Measurements from ENCODE around the gene CCNI. TPM values are rescaled to one million over a fixed set of nuclear protein-coding genes. Genes with fewer than 3 reads are reported as not detected.

CCNI gene
- polyA plus RNA-seq, 2 donors = 70.0 to 112 TPM

GRCh38 chr4:76998251-76998901 is 77.4 kb downstream of the CCNI start:
- H3K36me3 ChIP-seq (ENCODE audit: control insufficient read depth in 2 of 2, insufficient read depth in 2 of 2, low read length in 1 of 2) = peaks cover 0 to 6% of the 10 kb centered on the region in 2 donors
- no peak overlapping the region for H3K27ac ChIP-seq (ENCODE audit: low read depth in 2 of 2, low read length in 1 of 2)
- no peak overlapping the region for H3K4me3 ChIP-seq (ENCODE audit: low read depth in 1 of 2, low read length in 2 of 2)
- WGBS, 2 donors = 77 to 82% methylated on average over 8 of the region's 8 CpGs
- H3K4me1 ChIP-seq (ENCODE audit: control insufficient read depth in 2 of 2, insufficient read depth in 2 of 2, low read length in 1 of 2) = no peaks in the 10 kb centered on the region
- no peaks in the 10 kb centered on the region for H3K9me3 ChIP-seq (ENCODE audit: control insufficient read depth in 2 of 2, insufficient read depth in 1 of 2, low read depth in 1 of 2, low read length in 1 of 2)
- no peaks in the 10 kb centered on the region for H3K27me3 ChIP-seq (ENCODE audit: control insufficient read depth in 1 of 2, insufficient read depth in 2 of 2, low read length in 2 of 2)

DNA sequence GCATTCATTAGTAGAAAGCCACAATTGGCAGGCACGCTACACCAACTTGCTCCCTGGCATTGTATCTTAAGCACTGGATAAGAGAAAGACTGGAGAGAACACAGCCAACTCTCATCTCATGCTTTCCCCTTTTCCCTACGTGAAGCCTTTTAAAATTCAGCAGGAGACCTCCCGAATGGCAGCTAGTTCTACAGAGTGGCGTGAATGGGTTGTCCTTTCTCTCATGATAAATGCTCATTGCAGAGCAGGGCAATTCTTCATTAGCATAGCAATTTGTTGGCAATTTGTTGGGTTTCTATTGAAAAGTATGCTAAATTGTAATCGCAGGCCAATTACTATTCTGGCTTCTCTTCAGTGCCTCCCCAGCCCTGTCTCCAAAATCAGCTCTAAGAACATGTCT is 78.3 kb downstream of the CCNI start:
- Histone ChIP-seq H3K4me1 (ENCODE audit: control insufficient read depth in 2 of 2, insufficient read depth in 2 of 2, low read length in 1 of 2) (no peaks in the 10 kb centered on the region), H3K4me3 (ENCODE audit: low read depth in 1 of 2, low read length in 2 of 2) (no peak overlapping the region), H3K9me3 (ENCODE audit: control insufficient read depth in 2 of 2, insufficient read depth in 1 of 2, low read depth in 1 of 2, low read length in 1 of 2) (no peaks in the 10 kb centered on the region), H3K36me3 (ENCODE audit: control insufficient read depth in 2 of 2, insufficient read depth in 2 of 2, low read length in 1 of 2) (peaks cover 0 to 6% of the 10 kb centered on the region in 2 donors), H3K27me3 (ENCODE audit: control insufficient read depth in 1 of 2, insufficient read depth in 2 of 2, low read length in 2 of 2) (no peaks in the 10 kb centered on the region), H3K27ac (ENCODE audit: low read depth in 2 of 2, low read length in 1 of 2) (no peak overlapping the region)
- WGBS, 2 donors = 93 to 98% methylated on average over 5 of the region's 5 CpGs

Other genes with a start within 250 kb of the CCNI start
- 1 to 10 TPM; 1.6 to 6.2 TPM for gene SOWAHB, start 177.8 kb downstream of the CCNI start, polyA plus RNA-seq
- 1 to 10 TPM; 7.4 to 9.5 TPM for gene SEPTIN11, start 126.2 kb downstream of the CCNI start, polyA plus RNA-seq
- gene CCNG2, start 81.2 kb upstream of the CCNI start, polyA plus RNA-seq = 100 to 1,000 TPM in 1 of 2 donors, 10 to 100 TPM in 1; 64.9 to 134 TPM